GM18858 (cell line): Measurements from ENCODE around the gene TMEM115.

Experiments
- ATAC-seq: cut with Tn5 transposase; IDR thresholded peaks from one replicate; pipeline ENCODE4 v1.9.1; 2021; ENCODE audit not compliant: unreplicated experiment

TMEM115 gene

GRCh38 chr3:50358911-50359759, at the start of gene TMEM115:
TMEM115 (minus strand) TSS chr3:50359521; CDS start chr3:50359063, 458 bp downstream.
- peak; percentile 92 for ATAC-seq

- no peak for ATAC-seq
Measured at GRCh38 chr3:50408443-50408944, 49.2 kb upstream of the TMEM115 start.

- no peak for ATAC-seq
Measured at GRCh38 chr3:50406487-50406886, 47.2 kb upstream of the TMEM115 start.

GRCh38 chr3:50405249-50405648, 45.9 kb upstream of the TMEM115 start:
- ATAC-seq: no peak

GRCh38 chr3:50401978-50402595, 42.8 kb upstream of the TMEM115 start:
- no peak for ATAC-seq

- ATAC-seq: no peak
Measured at GRCh38 chr3:50396502-50396901, 37.2 kb upstream of the TMEM115 start.

- ATAC-seq: no peak
Measured at GRCh38 chr3:50395070-50395860, 35.9 kb upstream of the TMEM115 start.

GRCh38 chr3:50393061-50393460, 33.7 kb upstream of the TMEM115 start:
- ATAC-seq: no peak

- ATAC-seq: no peak
Measured at GRCh38 chr3:50392101-50392715, 32.9 kb upstream of the TMEM115 start.

GRCh38 chr3:50390508-50391224, 31.3 kb upstream of the TMEM115 start:
- ATAC-seq: no peak

- ATAC-seq: no peak
Measured at GRCh38 chr3:50389414-50389767, 30.1 kb upstream of the TMEM115 start.

- ATAC-seq: no peak
Measured at GRCh38 chr3:50388720-50389413, 29.5 kb upstream of the TMEM115 start.

GRCh38 chr3:50388016-50388719, 28.8 kb upstream of the TMEM115 start:
- no peak for ATAC-seq

- no peak for ATAC-seq
Measured at GRCh38 chr3:50385754-50386153, 26.4 kb upstream of the TMEM115 start.

GRCh38 chr3:50383750-50384149, 24.4 kb upstream of the TMEM115 start:
- ATAC-seq: no peak

GRCh38 chr3:50382722-50383121, 23.4 kb upstream of the TMEM115 start:
- no peak for ATAC-seq

GRCh38 chr3:50381383-50381782, 22.1 kb upstream of the TMEM115 start:
- no peak for ATAC-seq

GRCh38 chr3:50380405-50381085, 21.2 kb upstream of the TMEM115 start:
- no peak for ATAC-seq

GRCh38 chr3:50378757-50379156, 19.4 kb upstream of the TMEM115 start:
- ATAC-seq: no peak
